GM21619 (cell line): ENCODE measurements around the gene MYF6.
"Not testable (repeated sequence)": the region's sequence is repeated elsewhere in the genome, so short reads cannot be mapped to it uniquely, and the experiment has no call there.

Experiments
- ATAC-seq: cut with Tn5 transposase; IDR thresholded peaks from one replicate; pipeline ENCODE4 v1.9.1; 2021; ENCODE audit not compliant: unreplicated experiment

Gene MYF6

GRCh38 chr12:80707126-80707829 is at the start of gene MYF6:
TSS of gene MYF6 (plus strand) at chr12:80707634. CDS start at chr12:80707720, 86 bp downstream.
- ATAC-seq, result no peak

DNA sequence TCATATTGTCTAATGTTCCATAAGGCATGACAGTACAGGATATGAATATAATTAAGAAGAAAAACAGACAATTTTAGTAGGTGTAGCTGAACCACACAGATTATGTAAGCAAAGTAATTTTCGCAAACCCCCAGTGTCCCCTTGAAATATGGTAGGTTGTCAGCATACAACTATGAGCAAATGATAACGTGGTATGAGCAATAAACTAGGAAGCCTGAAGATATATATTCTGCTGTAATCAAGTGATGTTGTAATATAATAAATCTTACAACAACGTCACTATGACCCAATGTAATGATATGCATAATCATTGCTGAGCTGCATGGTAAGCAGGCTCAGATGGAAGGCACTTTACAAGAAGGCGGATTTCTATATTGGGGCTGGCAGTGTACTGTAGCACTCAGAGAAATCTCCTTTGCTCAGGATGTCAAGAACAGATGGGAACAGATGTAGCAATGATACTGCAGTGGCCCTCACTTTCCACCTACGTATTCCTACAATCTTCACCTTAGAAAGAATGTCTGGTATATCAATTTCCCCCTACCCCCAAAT is 47.8 kb upstream of the MYF6 start:
- ATAC-seq, result no peak

DNA sequence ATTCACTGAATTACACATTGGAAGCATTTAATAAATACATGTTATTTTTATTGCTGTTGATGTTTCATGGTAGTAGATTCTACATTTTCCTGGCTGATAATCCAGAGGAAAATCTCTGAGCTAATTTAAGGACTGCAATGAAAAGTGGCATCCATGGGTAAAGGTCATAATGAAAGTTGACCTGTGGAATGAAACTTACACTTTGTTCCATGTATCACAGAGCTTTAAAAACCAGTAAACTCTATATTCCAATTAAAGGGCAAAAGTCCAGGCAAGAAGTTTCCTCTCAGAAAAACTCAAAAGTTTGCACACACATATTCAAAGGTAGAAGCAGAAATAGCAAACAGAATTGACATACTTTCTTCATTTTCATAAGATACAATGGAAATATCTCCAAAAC is 44.8 kb upstream of the MYF6 start:
- no peak for ATAC-seq

GRCh38 chr12:80670214-80670613 is 37.2 kb upstream of the MYF6 start:
- no peak for ATAC-seq

- ATAC-seq, result not testable (repeated sequence)
Observed at GRCh38 chr12:80676042-80676636, 31.3 kb upstream of the MYF6 start.

- ATAC-seq, result no peak
Observed at GRCh38 chr12:80676856-80677255, 30.6 kb upstream of the MYF6 start.

DNA sequence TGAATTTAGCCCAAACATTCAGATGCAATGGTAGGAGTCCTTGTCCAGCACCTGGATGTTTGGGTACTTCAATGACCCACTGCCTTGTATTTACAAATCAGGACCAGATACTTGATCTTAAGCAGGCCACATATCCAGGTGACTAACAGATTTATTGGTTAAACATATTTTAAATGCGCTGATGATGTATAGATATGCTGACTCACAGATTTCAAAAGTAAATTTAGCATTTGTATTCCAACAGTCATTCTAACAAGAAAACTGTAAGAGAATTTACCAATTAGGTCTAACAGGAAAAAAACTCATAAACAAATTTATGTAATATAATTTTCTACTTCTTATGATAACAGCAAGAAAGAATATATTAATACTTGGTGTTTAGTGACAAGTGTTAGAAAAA is 29.4 kb upstream of the MYF6 start:
- ATAC-seq, result no peak

- no peak for ATAC-seq
Observed at GRCh38 chr12:80679346-80680131, 27.9 kb upstream of the MYF6 start.

DNA sequence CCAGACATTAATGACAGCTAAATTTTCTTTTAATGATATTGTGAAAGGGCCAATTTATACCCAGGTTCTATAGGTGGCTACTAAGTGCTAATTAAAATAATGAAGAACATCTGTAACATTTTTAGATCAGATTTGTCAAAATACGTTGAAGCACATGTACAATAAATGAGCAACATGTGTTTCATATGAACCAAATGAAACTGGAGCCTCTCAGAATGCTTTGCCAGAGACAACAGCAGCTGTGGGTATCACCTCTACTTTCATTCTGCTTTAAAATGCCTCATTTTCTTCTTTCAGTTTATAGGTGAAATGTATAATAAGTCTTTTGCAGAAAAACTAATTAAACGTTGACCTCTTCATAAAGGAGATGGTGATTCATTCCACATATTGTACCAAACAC is 26.1 kb upstream of the MYF6 start:
- no peak for ATAC-seq

- ATAC-seq, result no peak
Observed at GRCh38 chr12:80681786-80682185, 25.6 kb upstream of the MYF6 start.

DNA sequence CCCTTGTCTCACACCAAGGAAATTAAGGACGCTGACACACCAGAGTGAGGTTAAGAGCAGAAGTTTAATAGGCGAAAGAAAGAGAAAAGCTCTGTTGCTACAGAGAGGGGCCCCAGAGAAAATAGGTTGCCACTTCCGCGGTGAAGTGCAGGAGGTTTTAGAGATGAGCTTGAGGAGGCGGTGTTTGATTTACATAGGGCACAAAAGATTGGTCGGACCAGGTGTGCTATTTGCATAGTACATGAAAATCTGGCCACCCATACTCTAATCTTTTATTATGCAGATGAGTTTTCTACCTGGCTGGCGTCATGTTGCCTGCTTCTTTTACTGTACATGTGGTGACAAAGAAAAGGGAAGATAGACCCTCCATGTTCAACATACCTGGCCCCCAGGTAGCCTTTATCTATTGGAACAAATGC is 23.3 kb upstream of the MYF6 start:
- no peak for ATAC-seq

DNA sequence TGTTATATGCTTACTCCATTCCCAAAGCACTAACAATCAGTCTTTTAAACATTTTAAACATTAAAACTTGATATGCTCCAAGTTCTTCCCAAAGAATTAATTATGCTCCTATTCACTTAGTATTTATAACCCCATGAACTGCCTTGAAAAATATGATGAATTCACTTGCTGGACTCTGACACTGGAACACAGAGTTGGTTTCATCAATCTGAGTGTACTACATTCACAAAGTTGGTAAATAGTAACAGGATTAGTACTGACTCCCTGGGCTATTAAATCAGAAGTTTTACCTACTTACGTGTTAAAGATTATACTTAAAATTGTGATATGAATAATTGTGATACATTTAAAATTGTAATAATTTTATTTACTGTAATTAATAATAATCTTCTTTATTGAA is 17.3 kb upstream of the MYF6 start:
- ATAC-seq, result no peak

DNA sequence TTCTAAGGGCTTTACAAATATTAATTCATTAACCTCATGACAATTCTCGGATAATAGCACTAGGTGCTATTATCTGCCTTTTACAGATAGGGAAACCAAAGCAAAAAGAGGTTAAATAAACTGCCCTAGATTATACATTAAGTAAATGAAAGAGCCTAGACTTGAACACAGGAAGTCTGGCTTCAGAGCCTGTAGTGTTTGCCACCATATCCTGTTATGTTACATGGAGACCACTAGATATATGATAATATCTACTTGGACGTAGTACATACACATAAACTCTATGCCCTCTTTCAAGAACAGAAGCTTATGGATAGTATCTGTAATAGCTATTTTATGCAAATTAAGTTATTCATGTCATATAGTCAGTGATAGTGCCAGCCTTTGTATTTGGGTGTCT is 16.9 kb upstream of the MYF6 start:
- no peak for ATAC-seq

DNA sequence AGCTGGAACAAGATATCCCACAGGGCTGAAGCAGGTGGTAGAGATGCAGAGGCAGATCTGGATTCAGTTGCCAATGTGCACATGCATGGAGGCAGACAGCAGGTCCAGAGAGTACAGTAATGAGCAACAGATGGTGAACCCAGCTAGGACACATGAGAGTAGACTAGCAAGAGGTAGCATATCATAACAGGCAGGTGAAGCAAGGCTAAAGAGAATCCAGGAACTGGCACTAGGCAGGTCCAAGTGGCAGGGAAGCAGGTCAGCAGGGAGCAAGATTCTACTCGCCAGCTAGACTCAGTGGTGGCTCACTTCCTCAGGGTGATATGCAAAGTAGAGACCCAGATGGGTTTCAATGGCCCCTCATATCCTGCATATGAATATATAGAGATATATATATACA is 15.3 kb upstream of the MYF6 start:
- ATAC-seq, result no peak

- ATAC-seq, result no peak
Observed at GRCh38 chr12:80697270-80697887, 10.1 kb upstream of the MYF6 start.

GRCh38 chr12:80698256-80698655 is 9.2 kb upstream of the MYF6 start:
- no peak for ATAC-seq

DNA sequence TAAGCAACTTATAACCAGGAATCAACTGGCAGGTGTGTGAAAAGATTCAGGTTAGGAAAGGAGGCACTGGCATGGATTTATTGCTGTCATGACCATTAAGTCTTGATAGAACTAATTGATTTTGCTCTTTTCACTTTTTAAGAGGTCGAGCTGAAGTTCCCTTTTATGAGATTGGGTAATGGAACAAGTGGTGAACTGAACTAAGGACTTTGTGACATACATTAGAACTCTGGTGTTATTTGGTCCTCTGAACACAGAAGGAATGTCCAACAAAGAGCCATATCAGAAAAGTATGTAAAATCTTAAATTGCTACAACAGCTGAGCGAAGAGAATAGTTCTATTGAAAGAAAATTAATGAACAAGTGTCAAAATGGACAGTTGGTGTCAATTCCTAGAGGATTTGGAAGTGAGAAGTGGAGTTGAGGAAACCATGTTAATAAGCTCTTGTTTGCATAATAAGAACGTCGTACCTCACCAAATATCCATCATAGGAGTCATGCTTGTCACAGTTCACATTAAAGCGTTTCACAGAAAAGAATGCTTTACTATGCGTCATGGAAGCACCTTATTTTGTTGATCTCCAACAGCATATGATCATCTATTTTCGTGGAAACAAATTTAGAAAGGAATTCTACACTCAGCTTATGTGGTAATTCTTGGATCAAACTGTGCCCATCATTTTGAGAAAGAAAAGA is 8.4 kb upstream of the MYF6 start:
- ATAC-seq, result no peak

GRCh38 chr12:80700327-80700726 is 7.1 kb upstream of the MYF6 start:
- ATAC-seq, result no peak

- ATAC-seq, result no peak
Observed at GRCh38 chr12:80701388-80701787, 6.0 kb upstream of the MYF6 start.

- ATAC-seq, result peak; percentile 83
Observed at GRCh38 chr12:80702889-80703805, 4.3 kb upstream of the MYF6 start.
